DND-41 (cell line): ENCODE measurements around the gene SPDEF.

Experiments
- ATAC-seq: fragments of 200-7000 bp; cut with Tn5 transposase; 3 replicates; pipeline ENCODE4 v1.9.1; 2021; ENCODE audit warnings: low read depth; ENCODE audit not compliant: insufficient read depth
- DNase-seq: peaks from one replicate; pipeline ENCODE4 v3.0.0-alpha.2; 2020
- H2AFZ ChIP-seq: 2 replicates; pipeline ENCODE4 v1.6.0; 2012; ENCODE audit warnings: low read depth, low read length
- H3K27ac ChIP-seq: 2 replicates; pipeline ENCODE4 v1.5.1; 2012; ENCODE audit warnings: low read length, inconsistent platforms
- H3K27me3 ChIP-seq: fragments of 200-600 bp; sonication (generic); 2 replicates; pipeline ENCODE4 v1.6.0; 2012; ENCODE audit warnings: low read length, mild to moderate bottlenecking, inconsistent platforms; ENCODE audit not compliant: insufficient read depth, poor library complexity
- H3K36me3 ChIP-seq: 2 replicates; pipeline ENCODE4 v1.5.1; 2012; ENCODE audit warnings: low read length, inconsistent platforms; ENCODE audit not compliant: insufficient read depth
- H3K4me1 ChIP-seq: 2 replicates; pipeline ENCODE4 v1.5.1; 2012; ENCODE audit warnings: mild to moderate bottlenecking, low read length; ENCODE audit not compliant: insufficient read depth
- H3K4me2 ChIP-seq: 2 replicates; pipeline ENCODE4 v1.6.0; 2012; ENCODE audit warnings: mild to moderate bottlenecking, moderate library complexity, low read length, inconsistent platforms; ENCODE audit not compliant: insufficient read depth
- H3K4me3 ChIP-seq, 2 experiments: fragments of 200-600 bp in 1 of 2; shearing (Covaris generic) in 1 of 2; 2 replicates each; pipeline ENCODE4 v1.5.1; 2012 to 2016; ENCODE audit warnings: inconsistent platforms in 2 of 2, low read length in 2 of 2, mild to moderate bottlenecking in 2 of 2, low read depth in 1 of 2, moderate library complexity in 1 of 2
- H3K79me2 ChIP-seq: 2 replicates; pipeline ENCODE4 v1.6.0; 2012; ENCODE audit warnings: low read length, inconsistent platforms; ENCODE audit not compliant: insufficient read depth
- H3K9ac ChIP-seq: 2 replicates; pipeline ENCODE4 v1.6.0; 2012; ENCODE audit warnings: low read depth, mild to moderate bottlenecking, inconsistent platforms, low read length, moderate library complexity
- H3K9me3 ChIP-seq: 2 replicates; pipeline ENCODE4 v1.5.1; 2012; ENCODE audit warnings: low read length, moderate library complexity, mild to moderate bottlenecking, inconsistent platforms; ENCODE audit not compliant: insufficient read depth, severe bottlenecking
- H4K20me1 ChIP-seq: 2 replicates; pipeline ENCODE4 v1.6.0; 2012; ENCODE audit warnings: low read length; ENCODE audit not compliant: insufficient read depth
- EZH2 ChIP-seq: IDR thresholded peaks from 3 replicates; pipeline ENCODE4 v1.6.1; 2012; ENCODE audit warnings: borderline replicate concordance, low read depth, mild to moderate bottlenecking, moderate library complexity, low read length, inconsistent platforms; ENCODE audit not compliant: severe bottlenecking
- TF ChIP-seq, protein P1 (sequence below): IDR thresholded peaks from 2 replicates; pipeline ENCODE4 v1.5.1; 2012; ENCODE audit warnings: borderline replicate concordance, low read length, moderate library complexity, mild to moderate bottlenecking; ENCODE audit not compliant: poor library complexity, severe bottlenecking; ENCODE audit errors: extremely low read depth

The SPDEF gene

DNA sequence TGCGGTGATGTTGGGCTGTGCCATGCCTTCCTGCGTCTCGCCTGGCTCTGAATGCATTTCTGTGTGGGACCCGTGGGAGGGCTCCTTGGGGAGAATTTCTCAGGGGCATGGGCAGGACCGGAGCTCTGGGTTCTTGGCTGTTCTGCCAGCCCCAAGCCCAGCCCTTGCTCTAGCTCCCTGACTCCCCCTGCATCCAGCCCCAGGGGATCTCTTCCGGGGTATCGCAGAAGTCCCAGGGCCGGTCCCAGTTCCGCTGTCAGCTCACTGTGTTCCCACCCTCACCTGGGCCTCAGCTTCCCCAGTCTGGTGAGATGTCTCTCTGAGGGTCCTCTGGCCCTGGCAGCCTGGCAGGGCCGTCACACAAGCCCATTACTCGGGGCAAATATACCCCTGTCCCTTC is 20.5 kb downstream of the SPDEF start:
- H2AFZ ChIP-seq = no peak overlapping the region
- no peaks in the 10 kb centered on the region for H3K9me3 ChIP-seq
- TF ChIP-seq, protein P1, sequence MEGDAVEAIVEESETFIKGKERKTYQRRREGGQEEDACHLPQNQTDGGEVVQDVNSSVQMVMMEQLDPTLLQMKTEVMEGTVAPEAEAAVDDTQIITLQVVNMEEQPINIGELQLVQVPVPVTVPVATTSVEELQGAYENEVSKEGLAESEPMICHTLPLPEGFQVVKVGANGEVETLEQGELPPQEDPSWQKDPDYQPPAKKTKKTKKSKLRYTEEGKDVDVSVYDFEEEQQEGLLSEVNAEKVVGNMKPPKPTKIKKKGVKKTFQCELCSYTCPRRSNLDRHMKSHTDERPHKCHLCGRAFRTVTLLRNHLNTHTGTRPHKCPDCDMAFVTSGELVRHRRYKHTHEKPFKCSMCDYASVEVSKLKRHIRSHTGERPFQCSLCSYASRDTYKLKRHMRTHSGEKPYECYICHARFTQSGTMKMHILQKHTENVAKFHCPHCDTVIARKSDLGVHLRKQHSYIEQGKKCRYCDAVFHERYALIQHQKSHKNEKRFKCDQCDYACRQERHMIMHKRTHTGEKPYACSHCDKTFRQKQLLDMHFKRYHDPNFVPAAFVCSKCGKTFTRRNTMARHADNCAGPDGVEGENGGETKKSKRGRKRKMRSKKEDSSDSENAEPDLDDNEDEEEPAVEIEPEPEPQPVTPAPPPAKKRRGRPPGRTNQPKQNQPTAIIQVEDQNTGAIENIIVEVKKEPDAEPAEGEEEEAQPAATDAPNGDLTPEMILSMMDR = no peak
- TF ChIP-seq EZH2 = no peak
- no peaks in the 10 kb centered on the region for H3K4me1 ChIP-seq
- ATAC-seq (no peak), DNase-seq (no peak)
- H3K4me3 ChIP-seq = no peak overlapping the region
- no peaks in the 10 kb centered on the region for H3K36me3 ChIP-seq
- H3K4me2 ChIP-seq = no peak overlapping the region
- no peak overlapping the region for H3K9ac ChIP-seq
- no peak overlapping the region for H3K27ac ChIP-seq
- no peaks in the 10 kb centered on the region for H4K20me1 ChIP-seq
- no peaks in the 10 kb centered on the region for H3K27me3 ChIP-seq
- H3K79me2 ChIP-seq = no peaks in the 10 kb centered on the region

DNA sequence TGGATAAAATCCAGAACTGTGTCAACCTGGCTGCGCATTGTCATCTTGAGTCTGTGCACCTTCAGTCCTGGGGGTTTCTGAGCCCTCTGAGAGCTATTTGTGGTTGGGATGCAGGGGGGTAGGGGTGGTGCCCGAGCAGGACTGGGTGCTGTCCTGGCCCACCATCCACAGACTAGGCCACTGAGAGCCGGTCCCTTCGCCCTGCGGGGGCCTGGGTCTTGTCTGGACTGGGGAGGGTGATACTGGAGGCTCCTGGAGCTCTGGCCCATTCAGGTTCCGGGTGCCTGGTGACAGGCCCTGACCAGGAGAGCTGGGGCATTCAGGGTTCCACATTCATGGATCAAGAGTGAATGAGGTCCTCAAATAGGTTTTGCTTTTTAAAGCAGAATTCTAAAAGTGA is 20.9 kb downstream of the SPDEF start:
- ATAC-seq (no peak), DNase-seq (no peak)
- Histone ChIP-seq H3K27me3 (no peaks in the 10 kb centered on the region), H3K9me3 (no peaks in the 10 kb centered on the region), H2AFZ (no peak overlapping the region), H3K27ac (no peak overlapping the region), H3K36me3 (no peaks in the 10 kb centered on the region), H3K79me2 (no peaks in the 10 kb centered on the region), H3K4me3 (no peak overlapping the region), H3K4me1 (no peaks in the 10 kb centered on the region), H3K9ac (no peak overlapping the region), H3K4me2 (no peak overlapping the region), H4K20me1 (no peaks in the 10 kb centered on the region)
- TF ChIP-seq, protein P1 = no peak
- no peak for TF ChIP-seq EZH2

DNA sequence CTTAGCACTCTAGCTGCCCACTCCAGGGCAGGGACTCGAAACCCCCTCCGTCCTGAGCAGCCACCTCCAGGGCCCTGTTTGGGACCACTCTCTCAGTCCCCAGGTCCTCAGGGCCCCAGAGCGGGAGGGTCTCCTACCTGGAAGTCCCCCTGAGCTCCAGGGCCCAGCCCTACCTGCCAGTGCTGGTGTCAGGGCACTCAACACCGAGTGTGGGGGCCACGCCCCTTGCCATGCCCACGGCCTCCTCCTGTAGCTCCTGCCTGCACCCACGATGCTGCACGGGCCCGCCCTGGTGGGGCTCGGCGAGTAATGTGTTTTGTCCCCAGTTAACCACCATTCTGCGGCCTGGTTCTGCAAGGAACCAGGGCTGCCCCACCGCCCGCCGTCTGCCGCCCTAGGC is 21.5 kb downstream of the SPDEF start:
- Histone ChIP-seq H3K36me3 (no peaks in the 10 kb centered on the region), H3K4me1 (no peaks in the 10 kb centered on the region), H3K79me2 (no peaks in the 10 kb centered on the region), H3K27me3 (no peaks in the 10 kb centered on the region), H3K9me3 (no peaks in the 10 kb centered on the region), H3K4me3 (no peak overlapping the region), H3K27ac (no peak overlapping the region), H4K20me1 (no peaks in the 10 kb centered on the region), H2AFZ (no peak overlapping the region), H3K9ac (no peak overlapping the region), H3K4me2 (no peak overlapping the region)
- DNase-seq (no peak), ATAC-seq (no peak)
- TF ChIP-seq EZH2 = no peak
- TF ChIP-seq, protein P1 = no peak

DNA sequence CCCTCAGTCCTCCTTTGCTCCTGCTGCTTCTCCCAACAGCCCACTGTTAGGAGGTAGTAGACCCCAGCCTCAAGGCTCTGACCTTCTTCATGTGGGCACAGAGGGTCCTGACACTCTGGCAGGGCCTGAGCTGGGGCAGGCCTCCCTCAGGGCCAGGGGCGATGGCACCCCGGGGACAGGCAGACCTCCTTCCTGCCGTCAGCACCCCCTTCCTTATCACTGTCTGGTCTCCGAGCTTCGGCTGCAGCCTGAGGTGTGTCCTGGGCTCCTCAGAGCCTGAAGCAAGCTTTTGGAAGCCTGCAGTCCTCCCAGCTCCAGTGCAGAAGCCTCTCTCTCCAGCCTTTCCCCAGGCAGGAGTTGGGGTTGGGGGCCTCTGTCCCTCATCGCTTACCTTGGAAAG is 22.0 kb downstream of the SPDEF start:
- Histone ChIP-seq H4K20me1 (no peaks in the 10 kb centered on the region), H3K4me3 (no peak overlapping the region), H3K27me3 (no peaks in the 10 kb centered on the region), H3K4me2 (no peak overlapping the region), H3K4me1 (no peaks in the 10 kb centered on the region), H2AFZ (no peak overlapping the region), H3K9ac (no peak overlapping the region), H3K9me3 (no peaks in the 10 kb centered on the region), H3K27ac (no peak overlapping the region), H3K79me2 (no peaks in the 10 kb centered on the region), H3K36me3 (no peaks in the 10 kb centered on the region)
- TF ChIP-seq, protein P1 = no peak
- no peak for TF ChIP-seq EZH2
- no peak for DNase-seq
- ATAC-seq = no peak
